ENCODE results near the gene SETD7. TPM values are rescaled to one million over a fixed set of nuclear protein-coding genes. Genes with fewer than 3 reads are reported as not detected.

The SETD7 gene
- 10.3 and 20.4 TPM in 2 replicates for total RNA-seq
- polyA plus RNA-seq: 4.8 and 6.8 TPM in 2 replicates

GRCh38 chr4:139556071-139556723 is at the start of gene SETD7:
Gene SETD7 (minus strand): TSS chr4:139556219. CDS start chr4:139556137, 82 bp downstream.
- peaks cover 14% of the 10 kb centered on the region for H3K27me3 ChIP-seq
- peak; percentile 5 for TF ChIP-seq CTCF (IDR thresholded peaks at IDR 0.05; ENCODE audit: low read depth, low read length)
- H3K27ac ChIP-seq: peak within 1 kb of the TSS; percentile 70
- H3K4me1 ChIP-seq (ENCODE audit: low read depth): peaks cover 53% of the 10 kb centered on the region
- no peaks in the 10 kb centered on the region for H3K9me3 ChIP-seq (ENCODE audit: low read depth)
- no peaks in the 10 kb centered on the region for H3K36me3 ChIP-seq
- peak within 1 kb of the TSS; percentile 71 for H3K4me3 ChIP-seq
- DNase-seq (ENCODE audit: low read depth in 1 of 2, low spot score in 1 of 2): peak; percentile 72 to 86

GRCh38 chr4:139605516-139605915 is 49.5 kb upstream of the SETD7 start:
- no peak for DNase-seq (ENCODE audit: low read depth in 1 of 2, low spot score in 1 of 2)
- H3K27ac ChIP-seq: no peak overlapping the region
- H3K27me3 ChIP-seq: no peaks in the 10 kb centered on the region
- H3K36me3 ChIP-seq: no peaks in the 10 kb centered on the region
- H3K9me3 ChIP-seq (ENCODE audit: low read depth): no peaks in the 10 kb centered on the region
- H3K4me3 ChIP-seq: no peak overlapping the region
- no peak for TF ChIP-seq CTCF (IDR thresholded peaks at IDR 0.05; ENCODE audit: low read depth, low read length)
- H3K4me1 ChIP-seq (ENCODE audit: low read depth): no peaks in the 10 kb centered on the region

- Histone ChIP-seq H3K4me1 (ENCODE audit: low read depth) (no peaks in the 10 kb centered on the region), H3K36me3 (no peaks in the 10 kb centered on the region), H3K9me3 (ENCODE audit: low read depth) (no peaks in the 10 kb centered on the region), H3K27me3 (no peaks in the 10 kb centered on the region), H3K4me3 (no peak overlapping the region), H3K27ac (no peak overlapping the region)
- peak; percentile 67 for TF ChIP-seq CTCF (IDR thresholded peaks at IDR 0.05; ENCODE audit: low read depth, low read length)
- peak; percentile 74 to 76 for DNase-seq (ENCODE audit: low read depth in 1 of 2, low spot score in 1 of 2)
These were observed 47.8 kb upstream of the SETD7 start for GRCh38 chr4:139603576-139604410.

GRCh38 chr4:139602776-139603360 is 46.8 kb upstream of the SETD7 start:
- no peak for TF ChIP-seq CTCF (IDR thresholded peaks at IDR 0.05; ENCODE audit: low read depth, low read length)
- H3K27ac ChIP-seq: no peak overlapping the region
- H3K9me3 ChIP-seq (ENCODE audit: low read depth): no peaks in the 10 kb centered on the region
- H3K4me3 ChIP-seq: no peak overlapping the region
- H3K27me3 ChIP-seq: no peaks in the 10 kb centered on the region
- no peaks in the 10 kb centered on the region for H3K4me1 ChIP-seq (ENCODE audit: low read depth)
- no peak for DNase-seq (ENCODE audit: low read depth in 1 of 2, low spot score in 1 of 2)
- H3K36me3 ChIP-seq: no peaks in the 10 kb centered on the region

- no peaks in the 10 kb centered on the region for H3K9me3 ChIP-seq (ENCODE audit: low read depth)
- no peaks in the 10 kb centered on the region for H3K4me1 ChIP-seq (ENCODE audit: low read depth)
- no peak for DNase-seq (ENCODE audit: low read depth in 1 of 2, low spot score in 1 of 2)
- H3K27me3 ChIP-seq: no peaks in the 10 kb centered on the region
- no peaks in the 10 kb centered on the region for H3K36me3 ChIP-seq
- no peak for TF ChIP-seq CTCF (IDR thresholded peaks at IDR 0.05; ENCODE audit: low read depth, low read length)
- no peak overlapping the region for H3K27ac ChIP-seq
- no peak overlapping the region for H3K4me3 ChIP-seq
These were observed 44.6 kb upstream of the SETD7 start for GRCh38 chr4:139600662-139601061.

Measured in cardiac muscle cell (in vitro differentiated cells and primary cell).